Measurements from ENCODE around the gene PRDM15. TPM values are rescaled to one million over a fixed set of nuclear protein-coding genes. Genes with fewer than 3 reads are reported as not detected.

The PRDM15 gene
- total and polyA plus RNA-seq, 2 donors (not counting 3 experiments of a cell fraction or from before 2014, with no cell fraction given) = 11.8 to 12.9 TPM

DNA sequence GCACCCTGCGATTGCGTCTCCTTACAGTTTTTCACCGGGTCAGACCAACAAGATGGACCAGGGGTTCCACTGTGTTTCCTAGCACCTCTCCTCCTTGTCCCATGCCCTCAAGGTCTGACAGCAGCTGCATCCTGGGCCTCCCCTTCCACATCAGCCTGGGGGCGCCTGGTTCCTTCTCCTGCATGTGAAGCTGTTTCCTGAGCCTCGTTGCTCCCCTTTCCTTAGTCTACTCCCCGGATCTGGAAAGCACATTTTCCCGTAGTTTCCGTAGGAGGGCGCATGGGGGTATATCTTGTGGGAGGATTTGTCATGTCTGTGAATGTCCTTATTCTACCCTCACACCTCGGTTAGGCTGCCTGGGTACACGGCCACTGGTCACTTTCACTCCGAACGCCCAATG lies 6.1 kb downstream of the PRDM15 start:
- POLR2A ChIA-PET = no interaction called here
- no TSS peak for BruUV-seq (replicated peaks)
- H3K36me3 ChIP-seq (ENCODE audit: control insufficient read depth in 2 of 2, extremely low read depth in 1 of 2, insufficient read depth in 2 of 2, low read length in 2 of 2) = no peaks in the 10 kb centered on the region
- DNase-seq (ENCODE audit: low read depth, low spot score) (no peak), FAIRE-seq (no peak)
- H3K27ac ChIP-seq (ENCODE audit: insufficient read depth, low read depth, low read length) = no peak overlapping the region
- H3K27me3 ChIP-seq (ENCODE audit: control insufficient read depth in 2 of 2, insufficient read depth in 2 of 2, low read length in 2 of 2) = no peaks in the 10 kb centered on the region
- H4K20me1 ChIP-seq (replicated peaks; ENCODE audit: control insufficient read depth, extremely low read depth, insufficient read depth, low read length) = no peaks in the 10 kb centered on the region
- peaks cover 25% of the 10 kb centered on the region for H3K79me2 ChIP-seq (ENCODE audit: control insufficient read depth, insufficient read depth, low read length)
- no peak overlapping the region for H3K9ac ChIP-seq (replicated peaks; ENCODE audit: extremely low read depth, insufficient read depth, low read length)
- CTCF ChIA-PET = no interaction called here
- H3K9me1 ChIP-seq (replicated peaks; ENCODE audit: control insufficient read depth, extremely low read depth, insufficient read depth, low read length) = no peaks in the 10 kb centered on the region
- no peaks in the 10 kb centered on the region for H3K9me3 ChIP-seq (replicated peaks; ENCODE audit: control insufficient read depth, insufficient read depth, low read length)
- TF ChIP-seq POLR2A (IDR thresholded peaks at IDR 0.05; ENCODE audit: low read depth, low read length) = no peak
- no peak for TF ChIP-seq JUN (IDR thresholded peaks at IDR 0.05; ENCODE audit: borderline replicate concordance, insufficient read depth, insufficient read length, low read depth)
- no peak for TF ChIP-seq POLR2AphosphoS5 (IDR thresholded peaks at IDR 0.05; ENCODE audit: insufficient read depth, low read depth, low read length)
- no peak for TF ChIP-seq MYC (IDR thresholded peaks at IDR 0.05; ENCODE audit: low read depth, low read length)
- TF ChIP-seq, protein P1, sequence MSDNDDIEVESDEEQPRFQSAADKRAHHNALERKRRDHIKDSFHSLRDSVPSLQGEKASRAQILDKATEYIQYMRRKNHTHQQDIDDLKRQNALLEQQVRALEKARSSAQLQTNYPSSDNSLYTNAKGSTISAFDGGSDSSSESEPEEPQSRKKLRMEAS (IDR thresholded peaks at IDR 0.05; ENCODE audit: insufficient read depth, insufficient read length) = no peak
- TF ChIP-seq EZH2 (IDR thresholded peaks at IDR 0.05; ENCODE audit: borderline replicate concordance, low read depth, low read length, severe bottlenecking) = no peak
- TF ChIP-seq GATA2 (IDR thresholded peaks at IDR 0.05; ENCODE audit: insufficient read depth, insufficient read length, low read depth, low read length) = no peak
- TF ChIP-seq, protein P2, sequence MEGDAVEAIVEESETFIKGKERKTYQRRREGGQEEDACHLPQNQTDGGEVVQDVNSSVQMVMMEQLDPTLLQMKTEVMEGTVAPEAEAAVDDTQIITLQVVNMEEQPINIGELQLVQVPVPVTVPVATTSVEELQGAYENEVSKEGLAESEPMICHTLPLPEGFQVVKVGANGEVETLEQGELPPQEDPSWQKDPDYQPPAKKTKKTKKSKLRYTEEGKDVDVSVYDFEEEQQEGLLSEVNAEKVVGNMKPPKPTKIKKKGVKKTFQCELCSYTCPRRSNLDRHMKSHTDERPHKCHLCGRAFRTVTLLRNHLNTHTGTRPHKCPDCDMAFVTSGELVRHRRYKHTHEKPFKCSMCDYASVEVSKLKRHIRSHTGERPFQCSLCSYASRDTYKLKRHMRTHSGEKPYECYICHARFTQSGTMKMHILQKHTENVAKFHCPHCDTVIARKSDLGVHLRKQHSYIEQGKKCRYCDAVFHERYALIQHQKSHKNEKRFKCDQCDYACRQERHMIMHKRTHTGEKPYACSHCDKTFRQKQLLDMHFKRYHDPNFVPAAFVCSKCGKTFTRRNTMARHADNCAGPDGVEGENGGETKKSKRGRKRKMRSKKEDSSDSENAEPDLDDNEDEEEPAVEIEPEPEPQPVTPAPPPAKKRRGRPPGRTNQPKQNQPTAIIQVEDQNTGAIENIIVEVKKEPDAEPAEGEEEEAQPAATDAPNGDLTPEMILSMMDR (IDR thresholded peaks at IDR 0.05; ENCODE audit: extremely low read depth in 1 of 2, insufficient read depth in 1 of 2, low read depth in 1 of 2, low read length in 2 of 2) = no peak
- no peak for TF ChIP-seq FOS (IDR thresholded peaks at IDR 0.05; ENCODE audit: borderline replicate concordance, insufficient read depth, low read length)
- no peak overlapping the region for H2AFZ ChIP-seq (ENCODE audit: low read depth, low read length)
- intact Hi-C loops (cut with micrococcal nuclease) (no loop called here), dilution Hi-C loops (cut with MboI; ENCODE audit: extremely low pct_ligation_motif_present, low sequenced_read_pairs) (no loop called here)
- H3K4me1 ChIP-seq (ENCODE audit: control insufficient read depth, extremely low read depth, insufficient read depth, low read length) = peaks cover 8% of the 10 kb centered on the region
- no peak overlapping the region for H3K4me3 ChIP-seq (replicated peaks in 1 of 3; ENCODE audit: insufficient read depth in 1 of 3, low read depth in 1 of 3, low read length in 3 of 3)
- no peak overlapping the region for H3K4me2 ChIP-seq (ENCODE audit: insufficient read depth, low read length)
